Keratinocyte (primary cell): ENCODE results near the gene FAM114A1.

Experiments used
- EZH2 ChIP-seq: IDR thresholded peaks from one replicate; pipeline ENCODE4 v1.6.1; 2012; ENCODE audit warnings: inconsistent platforms, mild to moderate bottlenecking, low read length, moderate library complexity
- TF ChIP-seq, protein P1 (sequence below), 3 experiments: IDR thresholded peaks in 1 of 3; conservative IDR thresholded peaks in 1 of 3; optimal IDR thresholded peaks in 1 of 3; 2 replicates in 2 of 3; 3 replicates in 1 of 3; pipeline versions ENCODE3 to v1.5.1; 2011; ENCODE audit warnings: low read length in 3 of 3, mild to moderate bottlenecking in 3 of 3, moderate library complexity in 2 of 3, control low read depth in 1 of 3, inconsistent platforms in 1 of 3; ENCODE audit not compliant: insufficient read depth in 2 of 3; ENCODE audit errors: extremely low read depth in 1 of 3

DNA sequence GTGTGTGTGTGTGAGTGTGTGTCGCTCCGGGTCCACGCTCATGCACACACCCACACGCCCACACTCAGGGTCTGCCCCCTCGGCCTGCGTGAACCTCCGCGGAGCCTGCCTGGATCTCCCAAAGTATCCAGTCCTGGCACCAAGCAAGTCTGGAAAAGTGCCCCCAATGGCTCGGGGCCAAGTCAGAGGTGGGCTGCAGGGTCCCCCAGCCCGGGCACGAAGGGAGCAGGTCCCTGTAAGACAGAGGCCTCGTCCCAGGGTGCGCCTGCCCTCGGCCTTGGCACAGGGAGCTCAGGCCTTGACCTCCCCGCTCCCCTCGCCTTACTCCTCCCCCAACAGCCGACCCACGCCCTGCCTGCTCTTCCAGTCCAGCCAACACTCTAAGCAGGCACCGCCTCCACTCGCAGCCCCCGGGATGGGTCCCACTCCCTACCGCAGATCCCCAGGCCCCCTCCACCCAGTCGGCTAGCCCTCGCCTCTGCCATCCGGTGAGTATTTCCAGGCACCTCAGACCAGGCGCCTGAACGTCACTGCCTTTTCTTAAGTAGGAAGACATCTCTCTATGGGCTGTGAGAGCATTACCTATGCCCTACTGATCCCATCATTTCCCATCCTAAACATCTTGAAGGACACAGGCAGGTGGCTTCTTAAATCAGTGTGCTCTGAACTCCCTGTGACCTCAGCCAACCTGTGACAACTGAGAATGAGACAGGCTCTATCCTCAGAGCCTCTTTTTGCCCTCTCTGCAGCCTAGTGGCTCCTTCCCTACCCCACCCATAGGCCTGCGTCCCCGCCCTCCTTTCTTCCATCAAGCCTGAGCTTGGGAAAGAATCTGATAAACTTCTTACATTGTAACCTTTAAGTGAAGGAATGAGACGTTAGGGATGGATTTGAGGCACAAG lies 704 bp downstream of the FAM114A1 start:
- TF ChIP-seq, protein P1, sequence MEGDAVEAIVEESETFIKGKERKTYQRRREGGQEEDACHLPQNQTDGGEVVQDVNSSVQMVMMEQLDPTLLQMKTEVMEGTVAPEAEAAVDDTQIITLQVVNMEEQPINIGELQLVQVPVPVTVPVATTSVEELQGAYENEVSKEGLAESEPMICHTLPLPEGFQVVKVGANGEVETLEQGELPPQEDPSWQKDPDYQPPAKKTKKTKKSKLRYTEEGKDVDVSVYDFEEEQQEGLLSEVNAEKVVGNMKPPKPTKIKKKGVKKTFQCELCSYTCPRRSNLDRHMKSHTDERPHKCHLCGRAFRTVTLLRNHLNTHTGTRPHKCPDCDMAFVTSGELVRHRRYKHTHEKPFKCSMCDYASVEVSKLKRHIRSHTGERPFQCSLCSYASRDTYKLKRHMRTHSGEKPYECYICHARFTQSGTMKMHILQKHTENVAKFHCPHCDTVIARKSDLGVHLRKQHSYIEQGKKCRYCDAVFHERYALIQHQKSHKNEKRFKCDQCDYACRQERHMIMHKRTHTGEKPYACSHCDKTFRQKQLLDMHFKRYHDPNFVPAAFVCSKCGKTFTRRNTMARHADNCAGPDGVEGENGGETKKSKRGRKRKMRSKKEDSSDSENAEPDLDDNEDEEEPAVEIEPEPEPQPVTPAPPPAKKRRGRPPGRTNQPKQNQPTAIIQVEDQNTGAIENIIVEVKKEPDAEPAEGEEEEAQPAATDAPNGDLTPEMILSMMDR (optimal IDR thresholded peaks at IDR 0.05 in 1 of 3, IDR thresholded peaks at IDR 0.05 in 1 of 3, conservative IDR thresholded peaks at IDR 0.05 in 1 of 3; ENCODE audit: extremely low read depth in 1 of 3, insufficient read depth in 2 of 3, low read length in 3 of 3): no peak
- no peak for TF ChIP-seq EZH2
